ENCODE data around the gene PTGR3.

Gene PTGR3

DNA sequence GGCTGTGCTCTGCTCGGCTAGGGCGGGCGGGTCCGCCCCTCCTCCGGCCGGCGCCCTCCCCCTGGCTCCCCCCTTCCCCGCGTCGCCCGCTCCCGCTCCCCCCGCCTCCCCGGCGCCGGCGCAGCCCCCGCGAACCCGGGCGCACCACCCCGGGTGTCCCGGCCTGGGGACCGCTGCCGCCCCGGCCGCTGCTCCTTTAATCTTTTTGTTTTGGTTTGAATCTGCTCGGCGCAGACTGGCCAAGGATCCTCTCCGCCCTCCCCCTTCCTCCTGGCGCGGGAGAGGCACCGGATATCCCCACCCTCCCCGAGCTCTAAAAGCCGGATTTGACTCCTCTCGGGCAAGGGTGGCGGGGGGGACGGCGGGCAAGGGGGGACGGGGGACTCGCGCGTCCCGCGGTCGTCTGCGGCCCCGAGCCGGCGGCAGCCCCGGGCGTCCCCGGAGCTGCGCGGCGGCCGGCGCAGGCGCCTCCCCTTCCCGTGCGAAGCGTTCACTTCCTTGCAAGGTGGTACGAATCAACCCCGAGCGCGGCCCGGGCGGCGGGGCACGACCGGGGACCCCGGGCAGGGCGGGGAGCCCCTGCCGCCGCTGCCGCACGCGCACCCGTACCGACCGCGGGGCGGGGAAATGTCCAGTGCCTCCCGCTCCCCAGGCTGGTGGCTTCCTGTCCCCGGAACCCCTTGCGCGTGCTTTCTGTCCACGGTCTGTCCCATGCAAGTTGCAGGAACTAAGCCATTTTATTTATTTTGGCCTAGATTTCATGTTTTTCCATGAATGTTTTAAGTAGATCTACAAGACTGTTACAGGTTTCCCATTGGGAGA lies at the start of gene PTGR3:
Gene PTGR3, minus strand, starts transcription at position 11 of the 822 bp plus-strand sequence. CDS start 81 bp downstream, outside the sequence.
- peak; percentile 92 for DNase-seq

- no peak for DNase-seq
These were observed 48.7 kb upstream of the PTGR3 start for GRCh38 chr18:75257605-75258004.

DNA sequence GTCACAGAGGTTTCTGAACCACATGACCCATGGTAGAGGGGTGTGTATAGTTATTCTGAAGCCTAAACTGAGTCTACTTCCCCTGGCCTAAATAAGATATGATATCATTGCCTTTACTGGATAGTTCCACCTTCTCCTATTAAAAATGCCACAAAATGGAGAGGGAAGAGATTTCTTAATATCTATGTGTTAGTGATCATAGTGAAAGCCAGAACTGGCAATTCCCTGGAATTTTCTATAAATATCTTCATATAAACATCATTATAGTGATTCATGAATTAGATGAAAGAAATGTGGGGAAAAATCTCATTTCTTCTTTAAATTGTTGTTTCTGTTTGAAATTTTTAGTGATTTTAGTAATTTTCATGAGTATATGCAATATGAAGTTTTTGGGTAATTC lies 47.4 kb upstream of the PTGR3 start:
- no peak for DNase-seq

DNA sequence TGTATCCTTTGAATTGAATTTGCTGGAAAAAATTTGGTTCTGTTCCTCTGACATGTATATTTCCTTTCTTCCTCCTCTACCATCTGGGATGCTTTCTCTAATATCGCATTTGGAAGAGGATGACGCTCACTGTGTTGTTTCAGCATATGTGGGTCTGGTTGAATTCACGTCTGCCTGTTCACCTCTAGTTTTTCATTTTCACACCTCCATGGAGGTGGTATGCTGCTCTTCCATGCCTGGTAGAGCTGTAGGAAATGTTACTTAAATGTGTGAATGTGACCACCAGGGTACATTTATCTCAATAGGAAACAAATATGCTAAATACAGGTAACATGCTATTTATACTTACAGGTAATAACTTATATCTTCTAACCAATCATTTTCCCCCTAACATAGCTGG lies 46.2 kb upstream of the PTGR3 start:
- DNase-seq: no peak

DNA sequence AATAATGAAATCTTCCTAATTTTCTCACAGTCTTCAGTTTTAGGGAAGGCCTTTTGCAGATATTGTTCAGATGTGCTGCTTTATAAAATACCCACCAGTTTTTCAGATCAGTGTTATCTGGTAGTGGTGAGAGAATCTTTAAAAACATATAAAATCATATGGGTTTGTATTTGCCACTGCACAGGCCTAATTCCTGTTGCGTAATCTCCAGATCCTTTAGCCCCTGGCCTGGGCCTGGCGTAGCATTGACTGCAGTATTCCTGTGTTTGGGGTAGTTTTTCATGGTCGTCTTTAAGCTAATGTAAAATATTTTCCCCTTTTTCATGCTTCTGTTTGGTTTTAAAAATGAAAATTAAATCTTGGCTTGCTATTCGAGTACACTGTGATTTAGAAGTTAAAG lies 44.8 kb upstream of the PTGR3 start:
- DNase-seq: peak; percentile 15

- DNase-seq: no peak
These were observed 44.1 kb upstream of the PTGR3 start for GRCh38 chr18:75253043-75253442.

- no peak for DNase-seq
These were observed 43.2 kb upstream of the PTGR3 start for GRCh38 chr18:75252136-75252535.

DNA sequence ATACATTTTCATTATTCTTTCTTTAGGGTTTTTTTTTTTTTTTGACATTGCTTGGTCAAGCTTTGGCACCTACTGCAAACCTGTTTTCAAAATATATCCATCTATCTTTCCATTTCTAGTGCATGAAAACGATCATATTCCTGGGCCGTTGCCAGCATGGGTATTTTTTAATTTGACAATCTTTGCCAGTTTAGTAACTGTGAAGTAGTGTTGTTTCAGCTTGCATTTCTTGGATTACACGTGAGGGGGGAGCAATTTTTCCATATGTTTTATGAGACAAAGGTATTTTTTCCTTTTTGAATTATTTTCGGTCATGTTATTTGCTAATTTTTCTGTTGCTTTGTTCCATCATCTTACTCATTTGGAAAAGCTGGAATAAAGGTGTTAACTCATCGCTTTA lies 42.5 kb upstream of the PTGR3 start:
- no peak for DNase-seq

DNA sequence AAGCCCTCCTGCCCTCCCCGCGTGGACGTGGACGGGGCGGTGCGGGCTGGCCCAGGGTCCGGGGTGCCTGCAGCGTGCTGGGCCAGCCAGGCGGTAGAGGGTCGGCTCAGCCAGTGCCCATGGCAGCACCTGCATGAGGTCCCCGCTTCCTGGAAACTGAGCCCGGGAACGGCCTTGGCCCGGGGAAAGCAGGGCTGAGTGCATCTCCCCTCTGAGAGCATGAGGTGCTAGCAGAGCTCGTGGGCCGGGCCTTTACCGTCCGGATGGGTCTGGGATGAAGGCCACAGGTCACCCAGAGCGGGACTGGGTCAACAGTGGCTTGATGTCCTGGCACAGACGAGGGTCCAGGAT lies 41.5 kb upstream of the PTGR3 start:
- DNase-seq: no peak

- peak; percentile 15 for DNase-seq
These were observed 40.9 kb upstream of the PTGR3 start for GRCh38 chr18:75249672-75250470.

GRCh38 chr18:75249175-75249518 lies 40.2 kb upstream of the PTGR3 start:
- no peak for DNase-seq

GRCh38 chr18:75248426-75249174 lies 39.7 kb upstream of the PTGR3 start:
- DNase-seq: no peak

- peak; percentile 69 for DNase-seq
These were observed 38.9 kb upstream of the PTGR3 start for GRCh38 chr18:75247611-75248421.

- peak; percentile 40 for DNase-seq
These were observed 38.0 kb upstream of the PTGR3 start for GRCh38 chr18:75246721-75247610.

DNA sequence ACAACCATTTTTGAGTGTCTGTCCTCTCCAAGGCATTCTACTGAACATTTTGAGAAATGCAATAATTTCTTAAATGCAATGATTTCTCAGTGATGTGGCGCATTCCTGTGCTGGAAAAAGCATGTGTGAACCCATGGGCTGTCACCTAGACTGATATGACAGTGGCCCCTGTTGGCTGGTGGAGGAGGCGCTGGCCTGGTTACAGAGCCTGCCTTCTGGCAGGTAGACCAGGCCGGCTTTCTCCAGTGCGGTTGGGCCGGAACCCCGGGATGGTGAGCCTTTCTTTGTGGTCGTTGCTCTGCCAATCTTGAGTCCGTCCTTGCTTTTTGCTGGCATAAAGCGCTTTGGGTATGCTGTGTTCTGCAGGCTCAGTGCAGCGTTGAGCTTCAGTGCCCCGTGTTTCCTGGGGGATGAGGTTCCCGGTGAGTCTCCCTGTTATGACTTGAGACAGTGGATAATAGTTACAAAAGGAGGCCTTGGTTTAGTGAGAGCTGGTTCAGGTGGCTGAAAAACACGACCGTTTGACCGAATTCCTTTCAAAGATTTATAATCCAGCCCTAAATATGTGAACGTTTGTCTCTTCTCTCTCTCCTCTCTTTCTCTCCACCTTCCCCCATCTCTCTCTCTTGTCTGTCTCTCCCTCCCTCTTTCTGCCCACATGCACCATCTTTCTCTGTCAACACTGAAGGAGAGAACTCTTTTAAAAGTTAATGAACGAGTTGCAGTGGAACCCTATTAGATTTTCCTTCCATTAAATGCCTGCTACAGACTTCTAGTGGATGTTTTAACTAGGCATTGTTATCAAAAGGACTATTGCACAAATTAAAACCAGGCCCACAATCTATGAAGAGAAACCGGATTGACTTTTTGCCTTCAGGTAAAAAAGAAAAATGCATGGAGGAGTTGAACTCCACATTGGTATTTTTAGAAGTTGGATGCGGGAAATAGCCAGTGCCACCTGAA lies 35.7 kb upstream of the PTGR3 start:
- peak; percentile 30 for DNase-seq

DNA sequence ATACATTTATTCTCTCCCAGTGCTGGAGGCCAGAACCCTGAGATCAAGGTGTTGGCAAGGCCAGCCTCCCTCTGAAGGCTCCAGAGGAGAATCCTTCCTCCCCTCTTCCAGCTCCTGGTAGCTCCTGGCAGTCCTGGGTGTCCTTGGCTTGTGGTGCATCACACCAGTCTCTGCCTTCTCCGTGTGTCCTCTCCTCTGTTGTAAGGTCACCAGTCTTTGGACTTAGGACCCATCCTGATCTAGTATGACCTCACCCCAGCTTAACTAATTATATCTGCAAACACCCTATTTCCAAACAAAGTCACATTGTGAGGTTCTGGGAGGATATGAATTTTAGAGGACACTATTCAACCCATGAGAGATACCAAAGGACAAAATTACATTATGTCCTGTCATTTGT lies 32.8 kb upstream of the PTGR3 start:
- no peak for DNase-seq

GRCh38 chr18:75240433-75240832 lies 31.5 kb upstream of the PTGR3 start:
- peak; percentile 12 for DNase-seq

- no peak for DNase-seq
These were observed 29.8 kb upstream of the PTGR3 start for GRCh38 chr18:75238786-75239185.

- no peak for DNase-seq
These were observed 29.2 kb upstream of the PTGR3 start for GRCh38 chr18:75238100-75238499.

- DNase-seq: no peak
These were observed 27.0 kb upstream of the PTGR3 start for GRCh38 chr18:75235896-75236295.

All from hematopoietic multipotent progenitor cell treated with erythropoietin and hydrocortisone succinate and interleukin-3 and kit ligand, for 6 days (in vitro differentiated cells).